ENCODE data around the gene SDC1. TPM values are rescaled to one million over a fixed set of nuclear protein-coding genes. Genes with fewer than 3 reads are reported as not detected.

SDC1 gene
- total RNA-seq, 2 donors from 2014 or later, result 0.30 TPM; not detected in 1

DNA sequence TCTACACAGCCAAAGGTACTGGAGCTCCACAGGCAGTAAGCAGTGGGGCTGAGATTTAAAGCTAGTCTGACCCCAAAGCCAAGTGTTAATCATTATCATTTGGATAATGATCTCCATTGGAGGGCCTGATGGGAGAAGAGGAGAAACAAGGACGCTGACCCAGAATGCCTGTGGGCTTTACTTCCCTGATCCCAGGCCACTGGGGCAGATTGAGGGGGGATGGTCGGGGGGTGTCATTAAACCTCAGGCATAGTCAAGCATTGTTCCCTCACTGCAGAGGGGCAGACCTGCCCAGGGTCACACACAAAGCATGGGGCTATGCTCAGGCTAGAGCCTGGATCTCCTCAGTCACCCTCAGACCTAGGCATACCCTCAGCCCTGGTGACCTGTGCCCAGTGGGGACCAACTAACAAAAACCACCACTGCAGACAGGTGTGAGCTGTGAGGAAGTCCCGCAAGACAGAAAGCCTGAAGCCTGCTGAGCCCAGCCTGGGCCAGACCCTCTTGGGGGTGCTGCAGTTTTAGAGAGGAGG is 53.4 kb downstream of the SDC1 start:
- Mint-ChIP-seq H3K9me3 (no peaks in the 10 kb centered on the region), H3K4me3 (no peak overlapping the region), H3K36me3 (ENCODE audit: low read depth) (no peaks in the 10 kb centered on the region), H3K4me1 (no peaks in the 10 kb centered on the region), H3K27ac (no peak overlapping the region), H3K27me3 (no peaks in the 10 kb centered on the region)
- no peak for ATAC-seq (replicated peaks)

DNA sequence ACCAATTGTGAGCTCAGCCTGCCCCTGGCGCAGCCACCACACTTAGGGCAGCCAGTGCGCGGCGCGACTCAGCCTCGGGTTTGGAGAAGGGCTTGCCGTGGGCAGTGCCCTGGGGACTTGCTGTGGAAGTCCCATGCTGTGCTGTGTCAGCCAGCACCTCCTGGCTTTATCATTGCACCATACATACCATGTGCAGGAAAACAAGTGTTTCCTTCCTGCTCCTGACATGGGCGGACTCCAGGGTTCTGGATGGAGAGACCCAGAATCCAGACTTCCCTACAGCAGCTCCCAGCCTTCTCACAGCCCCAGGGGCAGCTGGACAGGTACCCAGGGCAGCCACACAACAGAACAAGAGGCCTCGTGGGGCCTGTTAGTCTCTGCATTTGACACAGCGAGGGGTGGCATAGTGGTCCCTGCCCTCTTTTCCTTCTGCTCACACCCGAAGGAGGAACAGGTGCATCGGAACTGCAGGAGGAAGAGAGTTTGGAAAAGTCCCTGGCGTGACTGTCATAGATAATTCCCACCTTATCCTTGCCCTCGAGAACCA is 54.2 kb downstream of the SDC1 start:
- Mint-ChIP-seq H3K4me3 (no peak overlapping the region), H3K27ac (no peak overlapping the region), H3K27me3 (no peaks in the 10 kb centered on the region), H3K4me1 (no peaks in the 10 kb centered on the region), H3K36me3 (ENCODE audit: low read depth) (no peaks in the 10 kb centered on the region), H3K9me3 (no peaks in the 10 kb centered on the region)
- no peak for ATAC-seq (replicated peaks)

DNA sequence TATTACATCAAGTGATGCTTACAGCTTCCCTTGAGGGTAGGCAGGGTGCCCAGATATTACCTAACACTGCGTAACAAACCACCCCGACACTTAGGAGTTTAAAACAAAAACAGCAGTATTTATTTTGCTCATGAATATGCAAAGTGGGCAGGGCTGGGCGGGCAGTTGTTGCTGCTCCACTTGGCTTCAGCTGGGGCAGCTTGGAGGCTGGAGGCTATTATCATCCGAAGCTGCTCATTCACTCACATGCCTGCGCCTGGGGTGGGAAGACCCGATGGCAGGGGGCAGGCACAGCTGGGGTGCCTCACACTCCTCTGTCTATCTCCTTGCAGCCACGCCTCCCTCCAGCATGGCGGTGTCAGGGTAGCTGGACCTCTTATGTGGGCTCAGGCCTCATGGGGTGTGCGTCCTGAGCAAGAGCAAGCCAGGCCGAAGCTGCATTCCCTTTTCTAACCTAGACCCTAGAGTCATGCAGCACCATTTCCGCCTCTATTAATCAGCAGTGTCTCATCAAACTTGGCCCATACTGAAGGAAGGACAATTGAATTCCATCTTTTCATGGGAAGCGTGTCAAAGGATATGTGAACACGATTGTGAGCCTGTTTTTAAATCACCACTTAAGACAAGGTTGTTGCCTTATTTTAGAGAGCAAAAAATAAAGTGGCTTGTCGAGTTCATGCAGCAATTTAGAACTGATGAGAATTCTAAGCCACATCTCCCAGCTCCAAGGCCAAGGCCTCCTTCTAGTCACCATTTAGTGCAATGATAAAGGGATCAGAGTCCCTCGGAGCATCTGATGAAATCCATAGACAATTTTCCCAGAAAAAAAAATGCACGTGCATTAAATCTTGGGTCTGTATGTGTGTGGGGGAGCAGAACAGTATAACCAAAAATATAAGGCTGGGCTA is 54.9 kb downstream of the SDC1 start:
- Mint-ChIP-seq H3K27me3 (no peaks in the 10 kb centered on the region), H3K4me3 (no peak overlapping the region), H3K27ac (no peak overlapping the region), H3K4me1 (no peaks in the 10 kb centered on the region), H3K36me3 (ENCODE audit: low read depth) (no peaks in the 10 kb centered on the region), H3K9me3 (no peaks in the 10 kb centered on the region)
- no peak for ATAC-seq (replicated peaks)

DNA sequence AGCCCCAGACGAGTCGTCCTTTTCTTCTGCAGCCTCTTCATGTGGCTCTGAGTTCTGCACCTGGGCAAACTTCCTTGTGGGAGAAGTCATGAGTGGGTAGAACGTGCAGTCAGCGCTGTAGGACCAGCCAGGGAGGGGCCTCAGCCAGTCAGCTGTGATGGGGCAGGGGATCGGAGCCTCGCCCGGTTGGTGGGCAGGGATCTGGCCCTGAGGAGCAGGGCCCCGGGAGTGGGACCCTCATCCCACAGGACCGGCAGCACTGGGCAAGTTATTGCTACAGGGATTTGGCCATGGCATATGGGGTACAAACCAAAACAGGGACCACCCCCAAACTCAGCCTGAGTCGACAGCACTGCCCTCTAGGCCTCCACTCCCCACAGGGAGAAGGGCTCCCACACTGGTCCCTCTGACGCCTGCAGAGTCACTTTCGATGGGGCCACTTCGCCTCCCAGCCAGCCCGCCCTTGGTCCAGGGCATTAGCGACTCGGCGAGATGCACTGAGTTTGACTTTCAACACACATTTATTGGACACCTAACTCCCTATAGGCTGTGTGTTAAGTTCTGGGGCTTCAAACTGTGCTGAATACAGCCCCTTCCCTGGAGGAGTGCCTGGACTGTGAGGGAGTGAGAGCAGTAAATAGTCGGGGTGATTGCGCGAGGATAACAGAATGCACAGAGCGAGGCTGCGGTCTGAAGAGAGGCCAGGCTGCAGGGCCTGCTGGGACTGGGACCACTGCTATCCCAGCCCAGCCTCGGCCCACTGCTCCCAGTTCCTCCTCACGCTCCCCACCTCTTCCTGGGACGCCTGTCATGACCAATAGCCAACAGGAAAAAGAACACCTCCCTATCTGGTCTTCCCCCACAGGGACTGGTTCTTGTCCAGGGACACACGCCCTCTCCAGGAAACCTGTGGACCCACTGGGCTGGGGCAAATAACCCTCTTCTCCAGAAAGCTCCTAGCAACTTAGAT is 55.9 kb downstream of the SDC1 start:
- Mint-ChIP-seq H3K27ac (no peak overlapping the region), H3K4me1 (no peaks in the 10 kb centered on the region), H3K36me3 (ENCODE audit: low read depth) (no peaks in the 10 kb centered on the region), H3K9me3 (no peaks in the 10 kb centered on the region), H3K4me3 (no peak overlapping the region), H3K27me3 (no peaks in the 10 kb centered on the region)
- no peak for ATAC-seq (replicated peaks)

DNA sequence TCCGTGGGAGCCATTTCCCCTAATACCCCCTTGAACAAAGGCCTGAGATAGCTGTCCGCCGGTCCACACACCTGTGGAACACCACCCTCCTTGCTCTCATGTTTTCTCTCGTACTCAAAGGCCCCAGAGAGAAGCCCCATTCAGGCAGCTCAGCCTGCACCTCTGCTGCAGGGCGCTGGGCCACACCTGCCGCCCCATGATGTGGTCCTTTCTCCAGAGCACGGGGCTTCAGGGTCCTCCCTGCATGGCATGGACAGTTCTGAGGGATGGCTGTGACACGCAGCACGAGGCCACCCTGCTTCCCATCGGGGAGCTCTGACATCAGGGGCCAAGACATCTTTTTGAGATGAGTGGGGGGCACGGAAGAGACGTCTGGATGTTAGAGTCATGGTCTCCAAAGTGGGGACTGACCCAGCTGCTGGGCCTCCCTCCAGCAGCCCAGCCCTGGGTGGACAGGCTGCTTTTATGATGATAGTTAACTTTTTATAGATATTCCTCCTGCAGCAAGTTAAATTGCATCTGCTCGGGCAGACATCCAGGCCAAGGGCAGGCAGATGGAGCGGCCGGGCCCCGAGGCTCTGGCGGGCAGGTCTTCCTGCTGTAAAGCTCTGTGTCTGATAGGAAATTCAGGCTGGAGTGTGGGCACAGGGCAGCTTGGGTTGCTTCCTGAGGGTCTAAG is 56.7 kb downstream of the SDC1 start:
- Mint-ChIP-seq H3K27me3 (no peaks in the 10 kb centered on the region), H3K4me3 (no peak overlapping the region), H3K9me3 (no peaks in the 10 kb centered on the region), H3K36me3 (ENCODE audit: low read depth) (no peaks in the 10 kb centered on the region), H3K4me1 (no peaks in the 10 kb centered on the region), H3K27ac (no peak overlapping the region)
- no peak for ATAC-seq (replicated peaks)

DNA sequence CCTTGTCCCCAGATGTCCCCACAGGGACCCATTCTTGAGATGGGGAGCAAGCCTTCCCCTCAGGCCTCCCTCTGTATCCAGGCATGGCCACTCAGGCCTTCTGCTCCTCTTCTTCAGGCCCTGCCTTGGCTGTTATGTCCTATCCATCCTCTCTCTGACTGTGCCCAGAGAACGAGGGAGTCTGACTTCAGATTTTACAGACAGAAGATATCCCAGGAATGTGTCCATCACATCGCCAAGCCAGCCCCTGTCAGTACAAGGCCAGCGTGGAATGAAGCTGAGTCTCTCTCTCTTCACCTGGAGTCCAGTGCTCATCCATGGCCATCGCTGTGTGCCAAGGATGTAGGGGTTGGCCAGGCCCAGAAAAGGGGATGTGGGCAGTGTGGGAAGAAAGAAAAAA is 57.6 kb downstream of the SDC1 start:
- no peak overlapping the region for H3K4me3 Mint-ChIP-seq
- no peak for ATAC-seq (replicated peaks)

DNA sequence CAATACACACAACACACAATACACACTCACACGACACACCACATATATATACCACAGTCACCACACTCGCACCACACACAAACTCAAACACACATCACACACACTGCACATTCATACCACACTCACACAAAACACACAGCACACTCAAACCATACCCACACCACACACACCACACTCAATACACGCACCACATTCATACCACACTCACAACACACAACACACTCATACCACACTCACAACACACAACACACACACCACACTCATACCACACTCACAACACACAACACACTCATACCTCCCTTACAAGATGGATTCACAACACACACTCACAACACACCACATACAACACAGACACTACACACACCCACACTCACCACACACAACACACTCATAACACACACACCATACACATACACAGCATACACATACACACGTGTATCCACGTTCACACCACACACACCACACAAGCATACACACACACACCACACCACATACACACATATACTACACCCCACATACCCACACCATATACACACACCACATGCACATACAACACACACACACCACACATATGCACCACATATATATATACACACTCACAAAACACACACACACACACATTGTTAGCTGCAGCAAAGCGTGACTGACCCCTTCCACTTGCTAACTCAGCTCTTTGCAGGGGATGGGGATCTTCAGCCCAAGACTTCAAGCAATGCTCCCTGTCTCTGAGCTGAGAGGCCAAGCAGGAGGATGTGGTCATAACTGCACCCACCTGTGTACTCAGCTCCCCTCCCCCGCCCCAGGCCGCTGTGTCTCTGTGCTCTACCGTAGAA is 59.0 kb downstream of the SDC1 start:
- Mint-ChIP-seq H3K36me3 (ENCODE audit: low read depth) (no peaks in the 10 kb centered on the region), H3K4me3 (no peak overlapping the region)

More for the DNA sequence above, 57.6 kb downstream of the SDC1 start:
- Mint-ChIP-seq H3K4me1 (no peaks in the 10 kb centered on the region), H3K36me3 (ENCODE audit: low read depth) (no peaks in the 10 kb centered on the region), H3K27ac (no peak overlapping the region), H3K27me3 (peaks cover 2% of the 10 kb centered on the region), H3K9me3 (no peaks in the 10 kb centered on the region)

DNA sequence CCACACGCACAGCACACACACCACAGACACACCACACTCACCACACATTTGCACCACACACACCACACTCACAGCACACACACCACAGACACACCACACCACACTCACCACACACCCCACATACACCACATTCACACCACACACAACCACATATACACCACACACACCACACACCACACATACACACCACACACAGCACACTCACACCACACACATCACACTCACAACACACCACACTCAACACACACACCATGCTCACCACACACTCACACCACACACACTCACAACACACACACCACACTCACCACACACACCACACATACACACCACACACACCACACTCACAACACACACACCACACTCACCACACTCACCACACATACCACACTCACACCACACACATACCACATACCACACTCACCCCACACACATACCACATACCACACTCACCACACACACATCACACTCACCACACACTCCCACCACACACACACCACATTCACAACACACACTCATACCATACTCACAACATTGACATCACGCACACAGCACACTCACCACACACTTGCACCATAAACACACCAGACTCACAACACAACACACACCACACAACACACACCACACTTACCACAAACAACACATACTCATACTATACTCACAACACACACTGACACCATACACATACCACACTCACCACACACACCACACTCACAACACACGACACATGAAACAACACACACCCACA is 60.0 kb downstream of the SDC1 start:
- ATAC-seq (replicated peaks), result peak; percentile 21
- H3K27me3 Mint-ChIP-seq, result peaks cover 7% of the 10 kb centered on the region
- no peaks in the 10 kb centered on the region for H3K9me3 Mint-ChIP-seq
- H3K36me3 Mint-ChIP-seq (ENCODE audit: low read depth), result no peaks in the 10 kb centered on the region
- no peak overlapping the region for H3K4me3 Mint-ChIP-seq
- no peaks in the 10 kb centered on the region for H3K4me1 Mint-ChIP-seq
- no peak overlapping the region for H3K27ac Mint-ChIP-seq

More for the DNA sequence above, 59.0 kb downstream of the SDC1 start:
- Mint-ChIP-seq H3K27me3 (peaks cover 5% of the 10 kb centered on the region), H3K27ac (no peak overlapping the region), H3K4me1 (no peaks in the 10 kb centered on the region), H3K9me3 (no peaks in the 10 kb centered on the region)
- ATAC-seq (replicated peaks), result no peak

DNA sequence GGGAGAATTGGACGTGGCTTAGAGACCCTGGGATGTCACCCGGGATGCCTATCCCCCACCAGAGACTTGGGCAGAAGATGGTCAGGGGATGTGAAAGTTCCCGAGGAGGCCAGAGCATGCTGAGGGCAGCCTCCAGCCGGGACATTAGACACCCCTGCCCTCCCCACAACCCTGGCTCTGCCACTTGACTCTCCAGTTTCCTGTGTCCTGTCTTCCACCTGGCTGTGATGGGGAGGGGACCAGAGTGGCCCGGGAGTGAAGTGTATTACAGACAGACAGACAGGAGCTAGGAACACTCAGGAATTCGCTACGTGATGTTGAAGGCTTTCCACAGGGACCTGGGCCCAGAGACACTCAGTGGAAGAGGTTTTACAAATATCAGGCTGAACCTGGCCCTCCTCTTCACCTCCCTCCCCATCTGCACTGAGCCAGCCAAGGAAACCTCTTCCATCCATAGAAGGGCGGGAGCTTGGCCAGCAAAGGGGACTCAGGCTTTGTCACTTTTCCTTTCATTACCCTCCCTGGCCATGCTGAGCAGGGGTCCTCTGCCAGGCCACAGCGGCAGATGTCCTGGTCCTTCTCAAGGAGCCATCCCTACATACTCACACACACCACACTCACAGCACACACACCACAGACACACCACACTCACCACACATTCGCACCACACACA is 60.7 kb downstream of the SDC1 start:
- Mint-ChIP-seq H3K4me3 (no peak overlapping the region), H3K9me3 (no peaks in the 10 kb centered on the region), H3K4me1 (no peaks in the 10 kb centered on the region), H3K27ac (no peak overlapping the region), H3K27me3 (peaks cover 14% of the 10 kb centered on the region), H3K36me3 (ENCODE audit: low read depth) (no peaks in the 10 kb centered on the region)
- ATAC-seq (replicated peaks), result peak; percentile 17

DNA sequence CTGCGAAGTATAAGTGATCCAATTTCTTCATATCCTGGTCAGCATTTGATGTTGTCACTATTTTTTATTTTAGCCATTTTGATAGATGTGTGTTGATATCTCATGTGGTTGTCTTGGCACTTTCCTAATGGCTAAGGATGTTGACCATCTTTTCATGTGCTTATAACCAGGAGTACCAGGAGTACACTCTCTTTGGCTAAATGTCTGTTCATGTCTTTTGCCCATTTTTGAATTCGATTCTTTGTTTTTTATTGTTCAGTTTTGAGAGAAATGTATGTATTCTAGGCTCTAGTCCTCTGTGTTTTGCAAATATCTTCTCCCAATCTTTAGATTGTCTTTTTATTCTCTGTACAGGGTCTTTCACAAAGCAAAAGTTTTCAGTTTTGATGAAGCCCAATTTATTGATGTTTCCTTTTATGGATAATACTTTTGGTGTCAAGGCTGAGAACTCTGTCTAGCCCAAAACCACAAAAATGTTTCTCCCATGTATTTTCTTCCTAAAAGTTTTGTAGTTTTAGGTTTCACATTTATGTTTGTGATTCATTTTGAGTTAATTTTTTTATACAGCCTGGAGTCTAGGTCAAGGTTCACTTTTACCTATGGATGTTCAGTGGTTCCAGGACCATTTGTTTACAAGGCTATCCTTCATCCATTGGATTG is 65.4 kb downstream of the SDC1 start:
- no peaks in the 10 kb centered on the region for H3K9me3 Mint-ChIP-seq
- H3K36me3 Mint-ChIP-seq (ENCODE audit: low read depth), result no peaks in the 10 kb centered on the region
- no peak overlapping the region for H3K4me3 Mint-ChIP-seq
- H3K27me3 Mint-ChIP-seq, result peaks cover 18% of the 10 kb centered on the region
- H3K27ac Mint-ChIP-seq, result no peak overlapping the region
- ATAC-seq (replicated peaks), result no peak
- no peaks in the 10 kb centered on the region for H3K4me1 Mint-ChIP-seq

DNA sequence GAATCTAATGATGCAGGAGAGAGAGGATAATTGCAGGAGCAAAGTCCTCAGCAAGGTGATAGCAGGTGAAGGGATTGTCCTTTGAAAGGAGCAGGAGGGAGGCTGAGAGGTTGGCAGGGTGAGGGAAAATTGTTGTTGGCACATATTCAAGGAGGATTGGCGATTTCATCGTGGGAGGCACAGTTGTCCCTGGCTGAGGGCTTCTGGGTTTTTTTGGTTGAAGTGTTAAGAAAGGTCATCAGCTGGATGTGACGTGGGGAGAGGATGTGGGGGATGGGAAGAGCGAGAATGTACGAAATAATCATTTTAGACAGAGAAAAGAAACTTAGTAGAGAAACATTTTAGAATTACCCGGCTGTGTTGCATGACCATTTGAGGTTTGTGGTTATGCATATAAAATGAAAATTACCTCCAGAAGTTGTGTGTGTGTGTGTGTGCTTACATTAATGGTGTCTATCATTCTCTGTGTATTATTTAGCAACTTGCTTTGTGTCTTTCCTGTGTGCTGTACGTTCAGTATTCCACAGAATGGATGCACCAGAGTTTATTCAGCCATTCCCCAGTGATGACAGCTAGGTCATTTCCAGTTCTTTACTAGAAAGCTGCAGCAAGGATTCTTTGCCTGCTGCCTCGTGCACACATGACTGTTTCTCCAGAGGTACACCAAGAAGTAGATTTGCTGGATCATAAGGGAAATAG is 67.6 kb downstream of the SDC1 start:
- no peak overlapping the region for H3K27ac Mint-ChIP-seq
- no peaks in the 10 kb centered on the region for H3K36me3 Mint-ChIP-seq (ENCODE audit: low read depth)
- ATAC-seq (replicated peaks), result no peak
- no peaks in the 10 kb centered on the region for H3K4me1 Mint-ChIP-seq
- no peak overlapping the region for H3K4me3 Mint-ChIP-seq
- no peaks in the 10 kb centered on the region for H3K9me3 Mint-ChIP-seq
- peaks cover 29% of the 10 kb centered on the region for H3K27me3 Mint-ChIP-seq
